Activated CD8-positive, alpha-beta T cell treated with anti-CD3 and anti-CD28 coated beads for 36 hours (primary cell): Measurements from ENCODE around the gene FRRS1. TPM values are rescaled to one million over a fixed set of nuclear protein-coding genes. Genes with fewer than 3 reads are reported as not detected.

ENCODE experiments used
- ATAC-seq: fragments of 200-7000 bp; cut with Tn5 transposase; one replicate; pipeline ENCODE4 v1.10.0; 2021; ENCODE audit warnings: mild to moderate bottlenecking, moderate library complexity
- CTCF ChIA-PET: fragments of 350-600 bp; sonication (Branson Sonifier 250); formaldehyde crosslinking; loops from one replicate; lab custom pipeline; 2021; ENCODE audit warnings: antibody characterized with exemption; lab: Charles Lee
- POLR2A ChIA-PET: fragments of 350-600 bp; sonication (Branson Sonifier 250); formaldehyde crosslinking; loops from one replicate; lab custom pipeline; 2021; ENCODE audit warnings: antibody characterized with exemption; lab: Charles Lee
- DNase-seq: peaks from one replicate; pipeline ENCODE4 v3.0.0-alpha.2; 2020
- H3K27ac Mint-ChIP-seq: one replicate; pipeline ENCODE4 v1.8.0; 2021; ENCODE audit warnings: mild to moderate bottlenecking, mixed read lengths
- H3K27me3 Mint-ChIP-seq: one replicate; pipeline ENCODE4 v1.8.0; 2021; ENCODE audit warnings: mixed read lengths
- H3K36me3 Mint-ChIP-seq: one replicate; pipeline ENCODE4 v1.8.0; 2021; ENCODE audit warnings: low read depth, mixed read lengths
- H3K4me1 Mint-ChIP-seq: one replicate; pipeline ENCODE4 v1.8.0; 2021; ENCODE audit warnings: low read depth, mixed read lengths
- H3K4me3 Mint-ChIP-seq: one replicate; pipeline ENCODE4 v1.8.0; 2021; ENCODE audit warnings: mild to moderate bottlenecking, moderate library complexity, mixed read lengths
- H3K9me3 Mint-ChIP-seq: one replicate; pipeline ENCODE4 v1.8.0; 2021; ENCODE audit warnings: mixed read lengths
- intact Hi-C: fragments of 100-400 bp; cut with micrococcal nuclease; formaldehyde crosslinking; loops from one replicate; pipeline ENCODE4 v1.10.0; 2022
- total RNA-seq, 2 experiments: library from RNA; stranded (reverse); gene quantifications; one replicate each; pipeline ENCODE4 v1.2.3, GENCODE V29; 2021
- TF ChIP-seq, protein P1 (sequence below): fragments of 200-600 bp; IDR thresholded peaks from one replicate; pipeline ENCODE4 v1.8.0; 2022; ENCODE audit warnings: antibody characterized with exemption, mild to moderate bottlenecking

Gene FRRS1
- total RNA-seq, 2 experiments from 2014 or later, result 4.0 to 4.2 TPM

DNA sequence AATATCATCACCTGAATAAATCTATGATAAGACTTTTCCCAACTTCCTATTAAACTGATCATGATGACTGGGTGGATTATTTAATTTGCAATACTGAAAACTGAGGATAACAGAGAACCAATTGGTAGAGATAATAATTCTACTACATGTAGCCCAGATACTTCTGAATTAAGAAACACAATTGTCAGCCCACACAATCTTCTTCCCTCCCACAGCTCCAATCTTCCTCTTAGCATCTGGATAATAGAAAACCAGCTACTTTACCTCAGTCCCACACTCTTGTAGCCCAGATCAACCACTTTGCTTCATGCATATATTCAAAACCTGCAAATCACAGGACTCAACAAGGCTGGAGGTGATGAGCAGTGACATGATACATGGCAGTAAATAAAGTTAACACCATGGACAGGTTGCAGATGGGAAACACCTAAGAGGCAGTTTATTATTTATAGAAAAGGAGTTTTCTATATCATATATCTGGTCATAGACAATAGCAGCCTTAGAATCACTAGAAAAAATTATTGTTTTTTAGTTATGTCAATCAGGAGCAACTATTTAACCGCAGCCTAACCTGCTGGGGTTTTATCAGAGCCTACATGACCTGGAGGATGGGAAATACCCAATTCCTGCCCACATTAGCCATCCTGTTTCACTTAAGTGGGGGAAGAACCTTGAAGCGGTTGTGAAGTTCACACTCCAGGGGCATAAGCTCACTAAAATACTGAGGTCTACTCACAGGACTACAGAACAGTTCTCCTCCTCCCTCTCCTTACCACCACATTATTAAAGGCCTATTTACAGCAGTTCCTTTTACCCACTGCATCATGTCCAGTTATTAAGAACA lies 16.7 kb downstream of the FRRS1 start:
- H3K36me3 Mint-ChIP-seq, result peaks cover 5% of the 10 kb centered on the region
- no peaks in the 10 kb centered on the region for H3K9me3 Mint-ChIP-seq
- intact Hi-C loops, result no loop called here
- no peak overlapping the region for H3K27ac Mint-ChIP-seq
- H3K27me3 Mint-ChIP-seq, result no peaks in the 10 kb centered on the region
- TF ChIP-seq, protein P1, sequence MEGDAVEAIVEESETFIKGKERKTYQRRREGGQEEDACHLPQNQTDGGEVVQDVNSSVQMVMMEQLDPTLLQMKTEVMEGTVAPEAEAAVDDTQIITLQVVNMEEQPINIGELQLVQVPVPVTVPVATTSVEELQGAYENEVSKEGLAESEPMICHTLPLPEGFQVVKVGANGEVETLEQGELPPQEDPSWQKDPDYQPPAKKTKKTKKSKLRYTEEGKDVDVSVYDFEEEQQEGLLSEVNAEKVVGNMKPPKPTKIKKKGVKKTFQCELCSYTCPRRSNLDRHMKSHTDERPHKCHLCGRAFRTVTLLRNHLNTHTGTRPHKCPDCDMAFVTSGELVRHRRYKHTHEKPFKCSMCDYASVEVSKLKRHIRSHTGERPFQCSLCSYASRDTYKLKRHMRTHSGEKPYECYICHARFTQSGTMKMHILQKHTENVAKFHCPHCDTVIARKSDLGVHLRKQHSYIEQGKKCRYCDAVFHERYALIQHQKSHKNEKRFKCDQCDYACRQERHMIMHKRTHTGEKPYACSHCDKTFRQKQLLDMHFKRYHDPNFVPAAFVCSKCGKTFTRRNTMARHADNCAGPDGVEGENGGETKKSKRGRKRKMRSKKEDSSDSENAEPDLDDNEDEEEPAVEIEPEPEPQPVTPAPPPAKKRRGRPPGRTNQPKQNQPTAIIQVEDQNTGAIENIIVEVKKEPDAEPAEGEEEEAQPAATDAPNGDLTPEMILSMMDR, result no peak
- peaks cover 29% of the 10 kb centered on the region for H3K4me1 Mint-ChIP-seq
- ChIA-PET POLR2A (no interaction called here), CTCF (interaction anchor here (1.0 to 1.1 kb wide), 3 partner anchors 9 to 16 kb away, joined by 3 to 4 read pairs (median 4); partner anchors contain the start of gene FRRS1)
- no peak overlapping the region for H3K4me3 Mint-ChIP-seq
- ATAC-seq (peak; percentile 86), DNase-seq (peak; percentile 67)

DNA sequence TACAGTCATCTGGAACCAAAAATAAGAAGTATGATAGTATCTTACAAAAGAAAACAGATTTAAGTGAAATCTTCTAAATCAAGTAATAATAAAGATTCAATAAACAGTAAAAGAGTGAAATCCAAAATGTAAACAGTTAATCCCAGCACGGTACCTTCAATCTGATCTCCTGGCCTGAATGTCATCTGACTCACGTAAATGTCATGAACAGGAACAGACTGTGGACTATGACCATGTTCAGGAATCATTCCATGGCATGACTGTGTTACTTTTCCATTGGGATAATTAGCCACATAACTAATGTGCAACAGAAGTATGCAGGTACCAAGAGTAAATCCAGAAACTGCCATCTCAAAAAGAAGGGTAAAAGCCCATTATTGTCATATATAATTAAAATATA lies 18.0 kb downstream of the FRRS1 start:
- ChIA-PET CTCF (interaction anchor here (0.6 kb wide), 1 partner anchor 22 kb away, joined by 3 read pairs; no protein-coding TSS in a partner anchor), POLR2A (no interaction called here)
- no peak overlapping the region for H3K27ac Mint-ChIP-seq
- no peaks in the 10 kb centered on the region for H3K9me3 Mint-ChIP-seq
- DNase-seq (no peak), ATAC-seq (no peak)
- TF ChIP-seq, protein P1, result no peak
- intact Hi-C loops, result no loop called here
- no peaks in the 10 kb centered on the region for H3K27me3 Mint-ChIP-seq
- H3K36me3 Mint-ChIP-seq, result peaks cover 5% of the 10 kb centered on the region
- H3K4me3 Mint-ChIP-seq, result no peak overlapping the region
- H3K4me1 Mint-ChIP-seq, result peaks cover 29% of the 10 kb centered on the region

DNA sequence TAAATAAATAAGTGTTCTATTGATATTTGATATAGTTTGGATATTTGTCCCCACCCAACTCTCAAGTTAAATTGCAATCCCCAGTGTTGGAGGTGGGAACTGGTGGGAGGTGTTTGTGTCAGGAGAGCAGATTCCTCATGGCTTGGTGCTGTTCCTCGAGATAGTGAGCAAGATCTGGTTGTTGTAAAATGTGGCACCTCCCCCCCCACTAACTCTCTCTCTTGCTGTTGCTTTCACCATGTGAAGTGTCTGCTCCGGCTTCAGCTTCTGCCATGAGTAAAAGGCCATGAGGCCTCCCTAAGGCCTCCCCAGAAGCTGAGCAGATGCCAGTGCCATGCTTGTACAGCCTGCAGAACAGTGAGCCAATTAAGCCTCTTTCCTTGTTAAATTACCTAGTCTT lies 20.8 kb downstream of the FRRS1 start:
- Mint-ChIP-seq H3K27me3 (no peaks in the 10 kb centered on the region), H3K27ac (no peak overlapping the region), H3K4me1 (peaks cover 13% of the 10 kb centered on the region), H3K36me3 (peaks cover 2% of the 10 kb centered on the region), H3K4me3 (no peak overlapping the region), H3K9me3 (no peaks in the 10 kb centered on the region)
- no peak for ATAC-seq
- intact Hi-C loops, result no loop called here
- ChIA-PET CTCF (interaction anchor here (0.8 kb wide), 1 partner anchor 196 kb away, joined by 3 read pairs; no protein-coding TSS in a partner anchor), POLR2A (no interaction called here)
- TF ChIP-seq, protein P1, result no peak
- DNase-seq, result no peak

DNA sequence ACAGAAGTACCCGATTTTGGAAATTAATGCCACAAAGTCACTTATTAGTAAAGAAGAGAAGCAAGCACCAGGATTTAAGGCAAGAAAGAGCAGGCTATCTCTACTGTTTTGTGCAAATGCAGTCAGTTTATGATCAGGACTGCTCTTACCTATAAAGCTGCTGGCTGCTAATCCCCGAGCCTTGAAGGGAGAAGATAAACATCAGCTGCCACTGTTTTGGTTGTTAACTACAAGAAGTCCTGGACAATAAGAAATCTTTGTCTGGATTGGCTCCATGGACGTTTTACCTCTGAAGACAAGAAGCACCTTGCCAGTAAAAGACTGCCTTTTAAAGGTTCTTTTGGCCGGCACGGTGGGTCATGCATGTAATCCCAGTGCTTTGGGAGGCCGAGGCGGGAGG lies 21.4 kb downstream of the FRRS1 start:
- CTCF ChIA-PET, result no interaction called here
- H3K4me1 Mint-ChIP-seq, result peaks cover 8% of the 10 kb centered on the region

More for the DNA sequence above, 21.4 kb downstream of the FRRS1 start:
- POLR2A ChIA-PET, result no interaction called here
- intact Hi-C loops, result no loop called here
- TF ChIP-seq, protein P1, result no peak
- Mint-ChIP-seq H3K9me3 (no peaks in the 10 kb centered on the region), H3K36me3 (peaks cover 2% of the 10 kb centered on the region), H3K27me3 (no peaks in the 10 kb centered on the region), H3K27ac (no peak overlapping the region), H3K4me3 (no peak overlapping the region)
- ATAC-seq (no peak), DNase-seq (no peak)
